Measurements from ENCODE around the gene EEFSEC. TPM values are rescaled to one million over a fixed set of nuclear protein-coding genes. Genes with fewer than 3 reads are reported as not detected.

The EEFSEC gene
- total RNA-seq, 1 experiment from 2014 or later: 14.0 TPM

DNA sequence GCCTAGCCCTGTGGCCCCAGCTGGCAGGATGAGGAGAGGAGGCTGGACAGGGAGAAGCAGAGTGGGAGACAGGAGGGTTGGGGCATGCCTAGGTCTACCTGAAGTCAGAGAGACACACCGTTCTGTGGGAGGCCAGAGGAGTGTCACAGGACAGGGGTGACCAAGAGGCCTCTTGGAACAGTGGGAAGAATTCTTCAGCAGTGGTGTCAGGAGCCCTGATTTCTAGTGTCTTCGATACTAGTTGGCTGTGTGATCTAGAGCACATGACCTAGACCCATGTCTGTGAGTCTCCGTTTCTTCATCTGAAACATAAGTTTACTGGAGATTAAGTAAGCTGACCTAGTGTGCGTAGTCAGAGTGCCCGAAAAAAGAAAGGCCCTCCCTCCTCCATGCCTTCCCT is 92.2 kb downstream of the EEFSEC start:
- H3K4me1 ChIP-seq: no peaks in the 10 kb centered on the region
- no peak for DNase-seq
- H3K4me1 Mint-ChIP-seq (ENCODE audit: low read depth, unreplicated experiment): no peaks in the 10 kb centered on the region
- H3K9me3 Mint-ChIP-seq (ENCODE audit: unreplicated experiment): no peaks in the 10 kb centered on the region
- intact Hi-C loops (cut with micrococcal nuclease; ENCODE audit: unreplicated experiment): no loop called here
- no peak overlapping the region for H3K4me3 Mint-ChIP-seq (ENCODE audit: unreplicated experiment)
- H3K36me3 ChIP-seq (ENCODE audit: control insufficient read depth, insufficient read depth, low read length): no peaks in the 10 kb centered on the region
- H3K27ac Mint-ChIP-seq (ENCODE audit: unreplicated experiment): no peak overlapping the region
- no peak overlapping the region for H3K4me3 ChIP-seq (ENCODE audit: low read depth, low read length)
- no peaks in the 10 kb centered on the region; the same call in 1 of the 2 replicates for H3K9me3 ChIP-seq
- POLR2A ChIA-PET: no interaction called here
- BruUV-seq (replicated peaks): no TSS peak
- CTCF ChIA-PET: no interaction called here
- TF ChIP-seq, protein P1, sequence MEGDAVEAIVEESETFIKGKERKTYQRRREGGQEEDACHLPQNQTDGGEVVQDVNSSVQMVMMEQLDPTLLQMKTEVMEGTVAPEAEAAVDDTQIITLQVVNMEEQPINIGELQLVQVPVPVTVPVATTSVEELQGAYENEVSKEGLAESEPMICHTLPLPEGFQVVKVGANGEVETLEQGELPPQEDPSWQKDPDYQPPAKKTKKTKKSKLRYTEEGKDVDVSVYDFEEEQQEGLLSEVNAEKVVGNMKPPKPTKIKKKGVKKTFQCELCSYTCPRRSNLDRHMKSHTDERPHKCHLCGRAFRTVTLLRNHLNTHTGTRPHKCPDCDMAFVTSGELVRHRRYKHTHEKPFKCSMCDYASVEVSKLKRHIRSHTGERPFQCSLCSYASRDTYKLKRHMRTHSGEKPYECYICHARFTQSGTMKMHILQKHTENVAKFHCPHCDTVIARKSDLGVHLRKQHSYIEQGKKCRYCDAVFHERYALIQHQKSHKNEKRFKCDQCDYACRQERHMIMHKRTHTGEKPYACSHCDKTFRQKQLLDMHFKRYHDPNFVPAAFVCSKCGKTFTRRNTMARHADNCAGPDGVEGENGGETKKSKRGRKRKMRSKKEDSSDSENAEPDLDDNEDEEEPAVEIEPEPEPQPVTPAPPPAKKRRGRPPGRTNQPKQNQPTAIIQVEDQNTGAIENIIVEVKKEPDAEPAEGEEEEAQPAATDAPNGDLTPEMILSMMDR (IDR thresholded peaks at IDR 0.05; ENCODE audit: insufficient read depth in 1 of 2, low read depth in 1 of 2, low read length in 1 of 2, severe bottlenecking in 1 of 2, unreplicated experiment in 1 of 2): no peak
- H3K27me3 Mint-ChIP-seq (ENCODE audit: insufficient read depth, unreplicated experiment): no peaks in the 10 kb centered on the region
- H3K27me3 ChIP-seq (replicated peaks; ENCODE audit: control insufficient read depth, insufficient read depth, low read length): no peaks in the 10 kb centered on the region
- H3K36me3 Mint-ChIP-seq (ENCODE audit: insufficient read depth, unreplicated experiment): peaks cover 6% of the 10 kb centered on the region

DNA sequence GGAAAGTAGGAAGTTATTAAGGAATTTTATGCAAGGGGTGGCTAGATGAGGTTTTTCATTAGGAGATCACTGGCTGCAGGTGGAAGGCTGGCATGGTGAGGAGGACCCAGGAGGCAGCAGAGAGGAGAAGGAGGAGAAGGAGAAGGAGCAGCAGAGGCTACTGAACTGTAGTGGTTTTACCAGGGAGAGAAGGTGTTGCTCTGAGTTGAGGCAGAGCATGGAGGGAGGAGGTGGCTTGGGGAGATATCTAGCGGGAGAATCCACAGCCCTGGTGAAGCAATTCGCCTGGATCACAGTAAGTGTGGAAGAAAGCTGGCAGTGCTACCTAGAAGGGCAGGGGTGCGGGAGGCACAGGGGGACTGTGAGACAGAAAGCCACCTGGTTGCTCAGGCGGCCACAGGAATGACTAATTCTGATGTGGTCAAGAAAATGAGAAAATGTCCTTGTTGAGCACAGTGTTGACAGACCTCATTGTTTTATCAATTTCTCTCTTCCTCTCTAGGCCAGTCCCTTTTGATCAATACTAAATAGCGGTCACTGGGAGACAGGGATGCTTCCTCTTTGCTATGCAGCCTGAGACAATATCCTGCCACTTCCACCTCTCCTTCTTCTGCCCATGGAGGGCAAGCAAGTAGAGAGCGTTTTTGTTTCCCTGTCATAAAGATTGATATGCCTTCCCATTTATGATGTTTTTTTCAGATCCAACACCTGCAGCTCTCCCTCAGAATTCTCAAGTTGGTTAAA is 94.6 kb downstream of the EEFSEC start:
- Mint-ChIP-seq H3K9me3 (ENCODE audit: unreplicated experiment) (no peaks in the 10 kb centered on the region), H3K4me1 (ENCODE audit: low read depth, unreplicated experiment) (peaks cover 9% of the 10 kb centered on the region), H3K4me3 (ENCODE audit: unreplicated experiment) (no peak overlapping the region), H3K27me3 (ENCODE audit: insufficient read depth, unreplicated experiment) (no peaks in the 10 kb centered on the region), H3K27ac (ENCODE audit: unreplicated experiment) (no peak overlapping the region), H3K36me3 (ENCODE audit: insufficient read depth, unreplicated experiment) (peaks cover 12% of the 10 kb centered on the region)
- Histone ChIP-seq H3K27me3 (replicated peaks; ENCODE audit: control insufficient read depth, insufficient read depth, low read length) (no peaks in the 10 kb centered on the region), H3K9me3 (no peaks in the 10 kb centered on the region; the same call in 1 of the 2 replicates), H3K4me1 (peaks cover 12% of the 10 kb centered on the region), H3K36me3 (ENCODE audit: control insufficient read depth, insufficient read depth, low read length) (no peaks in the 10 kb centered on the region), H3K4me3 (ENCODE audit: low read depth, low read length) (no peak overlapping the region)
- DNase-seq: no peak
- CTCF ChIA-PET: no interaction called here
- POLR2A ChIA-PET: no interaction called here
- TF ChIP-seq, protein P1 (IDR thresholded peaks at IDR 0.05; ENCODE audit: insufficient read depth in 1 of 2, low read depth in 1 of 2, low read length in 1 of 2, severe bottlenecking in 1 of 2, unreplicated experiment in 1 of 2): no peak
- no TSS peak for BruUV-seq (replicated peaks)
- intact Hi-C loops (cut with micrococcal nuclease; ENCODE audit: unreplicated experiment): no loop called here

DNA sequence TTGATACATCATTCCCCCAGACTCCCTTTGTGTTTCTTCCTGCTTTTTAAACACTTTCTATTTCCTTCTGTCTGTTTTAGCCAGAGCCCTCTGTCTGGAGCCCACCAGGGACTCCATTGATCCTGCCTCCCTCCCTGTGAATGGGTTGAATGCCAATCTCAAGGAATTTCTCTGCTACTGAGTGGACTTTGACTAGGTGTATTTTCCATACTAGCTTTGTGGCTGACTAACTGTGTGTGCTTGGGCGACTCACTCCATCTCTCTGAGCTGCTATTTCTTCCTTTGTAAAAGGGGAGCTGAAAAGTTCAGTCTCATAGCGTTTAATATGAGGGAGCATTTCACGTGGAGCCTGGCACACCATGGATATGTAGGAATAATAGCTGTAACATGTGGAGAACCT is 98.8 kb downstream of the EEFSEC start:
- BruUV-seq (replicated peaks): no TSS peak
- no peaks in the 10 kb centered on the region for H3K9me3 Mint-ChIP-seq (ENCODE audit: unreplicated experiment)
- no peaks in the 10 kb centered on the region for H3K27me3 Mint-ChIP-seq (ENCODE audit: insufficient read depth, unreplicated experiment)
- Histone ChIP-seq H3K36me3 (ENCODE audit: control insufficient read depth, insufficient read depth, low read length) (no peaks in the 10 kb centered on the region), H3K4me1 (peaks cover 25% of the 10 kb centered on the region), H3K4me3 (ENCODE audit: low read depth, low read length) (no peak overlapping the region), H3K9me3 (no peaks in the 10 kb centered on the region; the same call in 1 of the 2 replicates), H3K27me3 (replicated peaks; ENCODE audit: control insufficient read depth, insufficient read depth, low read length) (no peaks in the 10 kb centered on the region)
- TF ChIP-seq, protein P1 (IDR thresholded peaks at IDR 0.05; ENCODE audit: insufficient read depth in 1 of 2, low read depth in 1 of 2, low read length in 1 of 2, severe bottlenecking in 1 of 2, unreplicated experiment in 1 of 2): no peak
- POLR2A ChIA-PET: no interaction called here
- H3K27ac Mint-ChIP-seq (ENCODE audit: unreplicated experiment): no peak overlapping the region
- H3K4me1 Mint-ChIP-seq (ENCODE audit: low read depth, unreplicated experiment): peaks cover 16% of the 10 kb centered on the region
- intact Hi-C loops (cut with micrococcal nuclease; ENCODE audit: unreplicated experiment): no loop called here
- peak in 1 of 2 experiments; percentile 2 for DNase-seq
- peaks cover 16% of the 10 kb centered on the region for H3K36me3 Mint-ChIP-seq (ENCODE audit: insufficient read depth, unreplicated experiment)
- CTCF ChIA-PET: no interaction called here
- no peak overlapping the region for H3K4me3 Mint-ChIP-seq (ENCODE audit: unreplicated experiment)
